SK-N-SH (cell line): ENCODE data around the gene PTPRD.

Experiments
- EP300 ChIP-seq, 2 experiments: IDR thresholded peaks; 2 replicates each; pipeline versions ENCODE4 v1.4.0 to v1.6.1; 2012; ENCODE audit warnings: borderline replicate concordance in 1 of 2, low read depth in 1 of 2, low read length in 1 of 2
- EZH2phosphoT487 ChIP-seq: fragments of 200-600 bp; sonication (generic); IDR thresholded peaks from 2 replicates; pipeline ENCODE4 v1.6.1; 2017; ENCODE audit warnings: low read depth, mixed run types, mild to moderate bottlenecking, antibody characterized with exemption, moderate library complexity, borderline replicate concordance
- POLR2AphosphoS5 ChIP-seq: IDR thresholded peaks from 2 replicates; pipeline ENCODE4 v1.6.1; 2012; ENCODE audit warnings: low read depth, low read length
- RFX5 ChIP-seq: IDR thresholded peaks from 2 replicates; pipeline ENCODE4 v1.6.1; 2012; ENCODE audit warnings: mild to moderate bottlenecking, improper control_type of control experiment, low read length
- SIN3A ChIP-seq: IDR thresholded peaks from 2 replicates; pipeline ENCODE4 v1.6.1; 2012; ENCODE audit warnings: low read depth, mild to moderate bottlenecking, low read length, moderate library complexity, borderline replicate concordance
- TAF1 ChIP-seq: IDR thresholded peaks from 2 replicates; pipeline ENCODE4 v1.6.1; 2012; ENCODE audit warnings: low read depth, mild to moderate bottlenecking, low read length, moderate library complexity, borderline replicate concordance
- TEAD4 ChIP-seq: IDR thresholded peaks from 2 replicates; pipeline ENCODE4 v1.4.0; 2012; ENCODE audit warnings: mild to moderate bottlenecking, borderline replicate concordance; ENCODE audit not compliant: insufficient read depth
- YY1 ChIP-seq: IDR thresholded peaks from 2 replicates; pipeline ENCODE4 v1.4.0; 2012; ENCODE audit warnings: low read depth, mild to moderate bottlenecking
- TF ChIP-seq, protein P1 (sequence below): IDR thresholded peaks from 2 replicates; pipeline ENCODE4 v1.6.1; 2012; ENCODE audit warnings: mild to moderate bottlenecking, low read depth, low read length, moderate library complexity
- TF ChIP-seq, protein P2 (sequence below): fragments of 200-600 bp; sonication (generic); IDR thresholded peaks from 2 replicates; pipeline ENCODE4 v1.6.1; 2017; ENCODE audit warnings: antibody characterized with exemption, mild to moderate bottlenecking, moderate library complexity
- TF ChIP-seq, protein P3 (sequence below): fragments of 150-350 bp; IDR thresholded peaks from 2 replicates; pipeline ENCODE4 v1.6.1; 2017; ENCODE audit warnings: antibody characterized with exemption, low read length, low read depth, borderline replicate concordance
- TF ChIP-seq, protein P4 (sequence below): IDR thresholded peaks from 2 replicates; pipeline ENCODE4 v1.4.0; 2012; ENCODE audit warnings: low read depth, borderline replicate concordance

DNA sequence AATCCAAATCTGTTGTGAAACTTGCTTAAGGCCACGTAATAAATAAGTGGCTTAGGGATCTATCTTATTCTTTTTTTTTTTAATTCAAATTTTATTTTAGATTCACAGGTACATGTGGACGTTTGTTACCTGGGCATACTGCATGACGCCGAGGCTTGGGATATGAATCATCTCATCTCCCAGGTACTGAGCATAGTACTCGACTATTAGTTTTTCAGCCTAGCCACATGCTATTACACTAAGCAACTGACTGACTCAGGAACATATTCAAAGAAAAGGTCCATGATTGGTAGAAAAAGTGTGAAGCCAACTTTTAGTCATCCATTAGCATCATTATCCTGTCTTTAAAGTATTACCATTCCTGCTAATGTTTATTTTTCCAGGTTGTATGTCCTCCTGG is 1709.7 kb downstream of the PTPRD start:
- TF ChIP-seq, protein P1, sequence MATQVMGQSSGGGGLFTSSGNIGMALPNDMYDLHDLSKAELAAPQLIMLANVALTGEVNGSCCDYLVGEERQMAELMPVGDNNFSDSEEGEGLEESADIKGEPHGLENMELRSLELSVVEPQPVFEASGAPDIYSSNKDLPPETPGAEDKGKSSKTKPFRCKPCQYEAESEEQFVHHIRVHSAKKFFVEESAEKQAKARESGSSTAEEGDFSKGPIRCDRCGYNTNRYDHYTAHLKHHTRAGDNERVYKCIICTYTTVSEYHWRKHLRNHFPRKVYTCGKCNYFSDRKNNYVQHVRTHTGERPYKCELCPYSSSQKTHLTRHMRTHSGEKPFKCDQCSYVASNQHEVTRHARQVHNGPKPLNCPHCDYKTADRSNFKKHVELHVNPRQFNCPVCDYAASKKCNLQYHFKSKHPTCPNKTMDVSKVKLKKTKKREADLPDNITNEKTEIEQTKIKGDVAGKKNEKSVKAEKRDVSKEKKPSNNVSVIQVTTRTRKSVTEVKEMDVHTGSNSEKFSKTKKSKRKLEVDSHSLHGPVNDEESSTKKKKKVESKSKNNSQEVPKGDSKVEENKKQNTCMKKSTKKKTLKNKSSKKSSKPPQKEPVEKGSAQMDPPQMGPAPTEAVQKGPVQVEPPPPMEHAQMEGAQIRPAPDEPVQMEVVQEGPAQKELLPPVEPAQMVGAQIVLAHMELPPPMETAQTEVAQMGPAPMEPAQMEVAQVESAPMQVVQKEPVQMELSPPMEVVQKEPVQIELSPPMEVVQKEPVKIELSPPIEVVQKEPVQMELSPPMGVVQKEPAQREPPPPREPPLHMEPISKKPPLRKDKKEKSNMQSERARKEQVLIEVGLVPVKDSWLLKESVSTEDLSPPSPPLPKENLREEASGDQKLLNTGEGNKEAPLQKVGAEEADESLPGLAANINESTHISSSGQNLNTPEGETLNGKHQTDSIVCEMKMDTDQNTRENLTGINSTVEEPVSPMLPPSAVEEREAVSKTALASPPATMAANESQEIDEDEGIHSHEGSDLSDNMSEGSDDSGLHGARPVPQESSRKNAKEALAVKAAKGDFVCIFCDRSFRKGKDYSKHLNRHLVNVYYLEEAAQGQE, result no peak
- TF ChIP-seq SIN3A (no peak), POLR2AphosphoS5 (no peak), YY1 (no peak), TAF1 (no peak), TEAD4 (no peak), EP300 (IDR thresholded peaks at IDR 0.05; ENCODE audit: borderline replicate concordance in 1 of 2, low read depth in 1 of 2, low read length in 1 of 2) (no peak), RFX5 (no peak), EZH2phosphoT487 (no peak)
- TF ChIP-seq, protein P2, sequence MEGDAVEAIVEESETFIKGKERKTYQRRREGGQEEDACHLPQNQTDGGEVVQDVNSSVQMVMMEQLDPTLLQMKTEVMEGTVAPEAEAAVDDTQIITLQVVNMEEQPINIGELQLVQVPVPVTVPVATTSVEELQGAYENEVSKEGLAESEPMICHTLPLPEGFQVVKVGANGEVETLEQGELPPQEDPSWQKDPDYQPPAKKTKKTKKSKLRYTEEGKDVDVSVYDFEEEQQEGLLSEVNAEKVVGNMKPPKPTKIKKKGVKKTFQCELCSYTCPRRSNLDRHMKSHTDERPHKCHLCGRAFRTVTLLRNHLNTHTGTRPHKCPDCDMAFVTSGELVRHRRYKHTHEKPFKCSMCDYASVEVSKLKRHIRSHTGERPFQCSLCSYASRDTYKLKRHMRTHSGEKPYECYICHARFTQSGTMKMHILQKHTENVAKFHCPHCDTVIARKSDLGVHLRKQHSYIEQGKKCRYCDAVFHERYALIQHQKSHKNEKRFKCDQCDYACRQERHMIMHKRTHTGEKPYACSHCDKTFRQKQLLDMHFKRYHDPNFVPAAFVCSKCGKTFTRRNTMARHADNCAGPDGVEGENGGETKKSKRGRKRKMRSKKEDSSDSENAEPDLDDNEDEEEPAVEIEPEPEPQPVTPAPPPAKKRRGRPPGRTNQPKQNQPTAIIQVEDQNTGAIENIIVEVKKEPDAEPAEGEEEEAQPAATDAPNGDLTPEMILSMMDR, result no peak
- TF ChIP-seq, protein P3, sequence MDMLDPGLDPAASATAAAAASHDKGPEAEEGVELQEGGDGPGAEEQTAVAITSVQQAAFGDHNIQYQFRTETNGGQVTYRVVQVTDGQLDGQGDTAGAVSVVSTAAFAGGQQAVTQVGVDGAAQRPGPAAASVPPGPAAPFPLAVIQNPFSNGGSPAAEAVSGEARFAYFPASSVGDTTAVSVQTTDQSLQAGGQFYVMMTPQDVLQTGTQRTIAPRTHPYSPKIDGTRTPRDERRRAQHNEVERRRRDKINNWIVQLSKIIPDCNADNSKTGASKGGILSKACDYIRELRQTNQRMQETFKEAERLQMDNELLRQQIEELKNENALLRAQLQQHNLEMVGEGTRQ, result no peak
- TF ChIP-seq, protein P4, sequence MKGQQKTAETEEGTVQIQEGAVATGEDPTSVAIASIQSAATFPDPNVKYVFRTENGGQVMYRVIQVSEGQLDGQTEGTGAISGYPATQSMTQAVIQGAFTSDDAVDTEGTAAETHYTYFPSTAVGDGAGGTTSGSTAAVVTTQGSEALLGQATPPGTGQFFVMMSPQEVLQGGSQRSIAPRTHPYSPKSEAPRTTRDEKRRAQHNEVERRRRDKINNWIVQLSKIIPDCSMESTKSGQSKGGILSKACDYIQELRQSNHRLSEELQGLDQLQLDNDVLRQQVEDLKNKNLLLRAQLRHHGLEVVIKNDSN, result no peak
